Measurements from ENCODE around the gene NRROS.

GRCh38 chr3:196654006-196654734, 14.7 kb downstream of the NRROS start:
- no peak for TF ChIP-seq POLR2AphosphoS5 (IDR thresholded peaks at IDR 0.05; ENCODE audit: low read depth, low read length)
- TF ChIP-seq POLR2A (IDR thresholded peaks at IDR 0.05; ENCODE audit: low read depth, low read length) = no peak

All from GM12892 (cell line).